ENCODE data around the gene SULT1C4.

Gene SULT1C4

DNA sequence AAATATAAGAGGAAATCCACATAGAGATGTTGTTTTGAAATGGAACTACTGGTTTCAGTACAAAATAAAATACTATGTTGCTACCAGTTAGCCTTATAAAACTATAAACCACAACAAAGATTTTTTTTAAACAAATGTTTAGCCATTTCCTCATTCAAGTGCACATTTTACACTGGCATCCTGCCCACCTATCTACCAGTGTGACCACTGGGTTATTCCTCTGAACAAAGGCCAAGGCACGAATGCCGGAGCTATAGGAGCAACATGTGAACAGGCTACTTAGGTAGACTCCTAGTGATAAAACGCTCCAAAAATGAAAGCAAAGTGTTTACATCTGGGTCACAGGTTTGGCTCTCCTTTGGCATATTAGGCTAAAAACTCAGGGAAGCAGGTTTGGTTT lies 31.8 kb upstream of the SULT1C4 start:
- H3K27me3 ChIP-seq (ENCODE audit: control insufficient read depth, low read length): peaks cover 15% of the 10 kb centered on the region
- H3K27ac ChIP-seq (ENCODE audit: low read depth, low read length): no peak overlapping the region
- no peaks in the 10 kb centered on the region for H3K9me2 ChIP-seq (replicated peaks; ENCODE audit: control insufficient read depth, low read length)
- no peaks in the 10 kb centered on the region for H3K9me3 ChIP-seq (ENCODE audit: control insufficient read depth, insufficient read depth, low read length)
- H4K20me1 ChIP-seq (ENCODE audit: control insufficient read depth, insufficient read depth, low read depth, low read length): no peaks in the 10 kb centered on the region
- no peaks in the 10 kb centered on the region for H3K4me1 ChIP-seq (ENCODE audit: control insufficient read depth, low read length)
- no peak overlapping the region for H3K4me3 ChIP-seq (ENCODE audit: low read length)
- no peak overlapping the region for H3K4me2 ChIP-seq (ENCODE audit: low read length)
- no peaks in the 10 kb centered on the region for H3K79me2 ChIP-seq (ENCODE audit: control insufficient read depth, low read length)
- TF ChIP-seq, protein P1, sequence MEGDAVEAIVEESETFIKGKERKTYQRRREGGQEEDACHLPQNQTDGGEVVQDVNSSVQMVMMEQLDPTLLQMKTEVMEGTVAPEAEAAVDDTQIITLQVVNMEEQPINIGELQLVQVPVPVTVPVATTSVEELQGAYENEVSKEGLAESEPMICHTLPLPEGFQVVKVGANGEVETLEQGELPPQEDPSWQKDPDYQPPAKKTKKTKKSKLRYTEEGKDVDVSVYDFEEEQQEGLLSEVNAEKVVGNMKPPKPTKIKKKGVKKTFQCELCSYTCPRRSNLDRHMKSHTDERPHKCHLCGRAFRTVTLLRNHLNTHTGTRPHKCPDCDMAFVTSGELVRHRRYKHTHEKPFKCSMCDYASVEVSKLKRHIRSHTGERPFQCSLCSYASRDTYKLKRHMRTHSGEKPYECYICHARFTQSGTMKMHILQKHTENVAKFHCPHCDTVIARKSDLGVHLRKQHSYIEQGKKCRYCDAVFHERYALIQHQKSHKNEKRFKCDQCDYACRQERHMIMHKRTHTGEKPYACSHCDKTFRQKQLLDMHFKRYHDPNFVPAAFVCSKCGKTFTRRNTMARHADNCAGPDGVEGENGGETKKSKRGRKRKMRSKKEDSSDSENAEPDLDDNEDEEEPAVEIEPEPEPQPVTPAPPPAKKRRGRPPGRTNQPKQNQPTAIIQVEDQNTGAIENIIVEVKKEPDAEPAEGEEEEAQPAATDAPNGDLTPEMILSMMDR (IDR thresholded peaks at IDR 0.05; ENCODE audit: low read depth, low read length, poor library complexity, severe bottlenecking): no peak
- TF ChIP-seq EZH2phosphoT487 (IDR thresholded peaks at IDR 0.05; ENCODE audit: borderline replicate concordance, low read length): no peak
- H3F3A ChIP-seq (ENCODE audit: control insufficient read depth, insufficient read depth): no peaks in the 10 kb centered on the region
- no peaks in the 10 kb centered on the region for H3K36me3 ChIP-seq (ENCODE audit: control insufficient read depth, low read length)

DNA sequence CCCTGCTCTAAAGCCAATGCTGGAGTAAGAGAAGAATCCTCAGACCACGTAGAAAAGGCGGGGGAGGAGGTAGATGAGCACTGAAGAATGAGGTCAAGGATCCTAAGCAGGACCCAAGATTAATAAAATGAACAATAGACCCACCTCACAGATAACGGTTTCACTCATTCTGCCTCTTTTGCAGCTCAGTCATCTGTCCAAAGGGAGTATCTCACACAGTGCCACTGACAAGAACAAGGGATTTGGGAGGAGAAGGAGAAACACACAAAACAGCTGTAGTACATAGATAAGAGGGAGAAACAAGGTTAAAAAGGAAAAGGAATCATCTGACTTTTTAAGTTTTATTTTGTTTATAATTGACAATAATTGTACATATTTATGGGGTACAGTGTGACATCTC lies 30.9 kb upstream of the SULT1C4 start:
- Histone ChIP-seq H3K4me2 (ENCODE audit: low read length) (no peak overlapping the region), H3K79me2 (ENCODE audit: control insufficient read depth, low read length) (no peaks in the 10 kb centered on the region), H4K20me1 (ENCODE audit: control insufficient read depth, insufficient read depth, low read depth, low read length) (no peaks in the 10 kb centered on the region)

DNA sequence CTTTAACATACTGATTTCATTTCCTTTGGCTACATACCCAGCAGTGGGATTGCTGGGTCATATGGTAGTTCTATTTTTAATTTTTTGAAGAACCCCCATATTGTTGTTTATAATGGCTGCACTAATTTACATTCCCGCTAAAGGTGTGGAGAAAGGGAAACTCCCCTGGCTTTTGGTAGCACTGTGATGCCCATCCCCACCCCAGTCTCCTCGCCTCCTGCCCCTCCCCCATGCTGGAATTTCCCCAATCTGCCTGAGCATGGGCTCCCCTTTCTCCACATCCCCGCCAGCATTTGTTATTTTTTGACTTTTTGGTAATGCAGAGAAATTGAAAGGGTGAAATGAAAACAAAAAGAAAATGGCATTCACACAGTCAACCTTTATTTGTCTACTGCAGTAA lies 30.0 kb upstream of the SULT1C4 start:
- H3K9me2 ChIP-seq (replicated peaks; ENCODE audit: control insufficient read depth, low read length): no peaks in the 10 kb centered on the region
- no peaks in the 10 kb centered on the region for H4K20me1 ChIP-seq (ENCODE audit: control insufficient read depth, insufficient read depth, low read depth, low read length)
- no peak overlapping the region for H3K4me2 ChIP-seq (ENCODE audit: low read length)
- no peak overlapping the region for H3K27ac ChIP-seq (ENCODE audit: low read depth, low read length)
- H3K36me3 ChIP-seq (ENCODE audit: control insufficient read depth, low read length): no peaks in the 10 kb centered on the region
- no peaks in the 10 kb centered on the region for H3F3A ChIP-seq (ENCODE audit: control insufficient read depth, insufficient read depth)
- peaks cover 15% of the 10 kb centered on the region for H3K27me3 ChIP-seq (ENCODE audit: control insufficient read depth, low read length)
- TF ChIP-seq, protein P1 (IDR thresholded peaks at IDR 0.05; ENCODE audit: low read depth, low read length, poor library complexity, severe bottlenecking): no peak
- no peak for TF ChIP-seq EZH2phosphoT487 (IDR thresholded peaks at IDR 0.05; ENCODE audit: borderline replicate concordance, low read length)
- no peaks in the 10 kb centered on the region for H3K4me1 ChIP-seq (ENCODE audit: control insufficient read depth, low read length)
- no peak overlapping the region for H3K4me3 ChIP-seq (ENCODE audit: low read length)
- H3K9me3 ChIP-seq (ENCODE audit: control insufficient read depth, insufficient read depth, low read length): no peaks in the 10 kb centered on the region
- no peaks in the 10 kb centered on the region for H3K79me2 ChIP-seq (ENCODE audit: control insufficient read depth, low read length)

More for the DNA sequence above, 30.9 kb upstream of the SULT1C4 start:
- Histone ChIP-seq H3K4me3 (ENCODE audit: low read length) (no peak overlapping the region), H3K27ac (ENCODE audit: low read depth, low read length) (no peak overlapping the region), H3K9me3 (ENCODE audit: control insufficient read depth, insufficient read depth, low read length) (no peaks in the 10 kb centered on the region), H3K27me3 (ENCODE audit: control insufficient read depth, low read length) (peaks cover 15% of the 10 kb centered on the region), H3F3A (ENCODE audit: control insufficient read depth, insufficient read depth) (no peaks in the 10 kb centered on the region), H3K4me1 (ENCODE audit: control insufficient read depth, low read length) (no peaks in the 10 kb centered on the region), H3K9me2 (replicated peaks; ENCODE audit: control insufficient read depth, low read length) (no peaks in the 10 kb centered on the region), H3K36me3 (ENCODE audit: control insufficient read depth, low read length) (no peaks in the 10 kb centered on the region)
- TF ChIP-seq, protein P1 (IDR thresholded peaks at IDR 0.05; ENCODE audit: low read depth, low read length, poor library complexity, severe bottlenecking): no peak
- TF ChIP-seq EZH2phosphoT487 (IDR thresholded peaks at IDR 0.05; ENCODE audit: borderline replicate concordance, low read length): no peak

Measured in DOHH2 (cell line).